ENCODE data around the gene ZNF385D. TPM values are rescaled to one million over a fixed set of nuclear protein-coding genes. Genes with fewer than 3 reads are reported as not detected.

Gene ZNF385D
- total RNA-seq, 2 donors from 2014 or later = 5.3 TPM; not detected in 1

DNA sequence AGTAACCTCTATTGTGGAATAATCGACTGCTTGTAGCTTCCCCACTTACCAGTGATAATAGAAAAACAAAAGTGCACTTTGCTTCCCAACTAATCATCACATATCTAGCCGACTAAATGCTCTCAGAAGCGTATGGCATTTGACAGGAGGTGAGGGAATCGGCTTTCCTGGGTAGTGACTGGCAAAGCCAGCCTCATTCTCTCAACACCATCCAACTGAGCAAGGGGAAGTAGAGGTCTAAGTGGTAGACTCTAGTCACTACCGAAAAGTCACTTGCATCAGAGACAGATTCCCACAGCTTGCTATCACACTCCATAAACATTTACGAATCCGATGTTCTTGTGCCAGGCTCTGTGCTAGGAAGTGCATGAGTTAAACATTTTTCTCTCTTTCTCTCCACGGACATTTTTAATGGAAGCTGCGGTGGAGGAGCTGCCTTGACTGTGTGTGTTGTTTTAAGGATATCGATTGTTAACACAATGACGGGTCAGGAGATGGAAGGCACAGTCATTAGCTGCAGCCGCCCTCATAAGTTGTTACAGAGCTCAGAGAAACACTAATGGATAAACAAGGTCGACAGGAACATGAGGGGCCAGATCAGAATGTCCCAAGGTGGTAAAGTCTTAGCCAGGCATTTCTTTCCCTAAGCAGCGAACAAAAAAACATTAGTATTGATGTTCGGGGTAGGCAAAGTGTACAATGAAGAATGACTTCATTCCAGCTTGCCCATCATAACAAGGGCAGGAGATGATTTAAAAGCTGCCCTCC lies 11.9 kb downstream of the ZNF385D start:
- H3K27ac Mint-ChIP-seq = no peak overlapping the region
- H3K4me1 Mint-ChIP-seq = no peaks in the 10 kb centered on the region
- no peaks in the 10 kb centered on the region for H3K36me3 Mint-ChIP-seq (ENCODE audit: low read depth)
- H3K9me3 ChIP-seq (ENCODE audit: control insufficient read depth, low read length, poor library complexity, severe bottlenecking) = no peaks in the 10 kb centered on the region
- no peaks in the 10 kb centered on the region for H3K27me3 Mint-ChIP-seq
- ATAC-seq = no peak
- no peak overlapping the region for H3K4me3 Mint-ChIP-seq
- DNase-seq = no peak

DNA sequence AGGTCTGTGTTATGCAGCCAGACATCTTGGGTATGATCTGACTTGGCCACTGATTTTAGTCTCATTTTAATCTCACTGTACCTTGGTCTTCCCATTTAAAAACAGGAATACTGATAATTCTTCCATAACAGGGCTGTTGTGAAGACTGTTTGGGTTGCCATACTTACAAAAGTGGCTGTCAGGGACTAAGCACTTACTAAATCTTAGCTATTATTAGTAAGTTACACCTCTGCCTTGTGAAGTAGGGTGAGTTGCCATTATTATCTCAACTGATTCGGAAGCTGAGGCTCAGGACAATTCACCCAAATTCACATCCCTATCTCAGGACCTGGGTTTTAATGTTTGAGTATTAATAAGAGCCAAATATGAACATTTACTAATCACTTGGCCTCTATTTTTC lies 12.7 kb downstream of the ZNF385D start:
- DNase-seq (no peak), ATAC-seq (no peak)
- H3K27ac Mint-ChIP-seq = no peak overlapping the region
- no peaks in the 10 kb centered on the region for H3K4me1 Mint-ChIP-seq
- H3K4me3 Mint-ChIP-seq = no peak overlapping the region
- no peaks in the 10 kb centered on the region for H3K9me3 ChIP-seq (ENCODE audit: control insufficient read depth, low read length, poor library complexity, severe bottlenecking)
- H3K27me3 Mint-ChIP-seq = no peaks in the 10 kb centered on the region
- no peaks in the 10 kb centered on the region for H3K36me3 Mint-ChIP-seq (ENCODE audit: low read depth)

DNA sequence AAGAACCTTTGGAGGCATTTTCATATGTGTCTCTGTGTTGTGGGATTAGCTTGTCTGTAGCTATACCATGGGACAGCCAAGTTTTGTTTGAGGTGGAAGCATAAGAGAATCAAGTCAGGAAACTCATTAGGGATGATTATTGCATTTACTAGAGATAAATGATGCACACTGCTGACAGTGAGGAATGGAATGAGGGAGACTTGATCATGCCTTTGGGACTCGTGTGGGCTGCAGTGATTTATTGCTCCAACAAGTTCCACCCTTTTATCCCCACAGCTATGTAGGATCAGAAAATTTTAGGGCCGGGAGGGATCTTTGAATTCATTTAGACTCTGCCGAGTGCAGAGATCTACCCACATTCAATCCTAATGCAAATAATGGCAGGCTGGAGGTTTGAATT lies 16.3 kb downstream of the ZNF385D start:
- ATAC-seq (no peak), DNase-seq (no peak)
- no peaks in the 10 kb centered on the region for H3K9me3 ChIP-seq (ENCODE audit: control insufficient read depth, low read length, poor library complexity, severe bottlenecking)
- no peaks in the 10 kb centered on the region for H3K4me1 Mint-ChIP-seq
- no peak overlapping the region for H3K27ac Mint-ChIP-seq
- H3K36me3 Mint-ChIP-seq (ENCODE audit: low read depth) = no peaks in the 10 kb centered on the region
- H3K27me3 Mint-ChIP-seq = no peaks in the 10 kb centered on the region
- no peak overlapping the region for H3K4me3 Mint-ChIP-seq

DNA sequence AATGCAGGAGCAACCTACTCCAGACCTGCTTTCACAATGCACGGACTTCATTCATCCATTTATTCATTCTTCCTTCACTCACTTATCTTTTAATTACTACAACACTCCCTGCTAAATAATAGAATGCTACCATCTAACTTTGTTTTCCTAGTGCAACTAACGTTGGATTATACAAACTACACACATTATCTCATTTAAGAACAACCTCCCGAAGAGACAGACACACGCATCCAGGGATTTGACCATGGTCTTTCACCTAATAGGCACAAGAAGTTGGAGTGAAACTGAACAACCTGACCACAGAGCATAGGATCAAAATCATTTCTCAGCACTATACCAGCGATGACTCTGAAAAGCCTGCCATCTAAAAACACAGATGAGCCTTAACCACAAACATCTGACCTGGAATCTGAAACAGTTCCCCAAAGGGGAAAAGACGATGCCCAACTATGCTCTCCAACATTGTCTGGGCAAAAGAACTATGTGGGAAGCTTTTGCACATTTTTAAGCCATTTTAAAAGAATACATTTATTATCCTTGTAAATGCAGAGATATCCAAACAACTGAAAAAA lies 21.0 kb downstream of the ZNF385D start:
- H3K4me1 Mint-ChIP-seq = no peaks in the 10 kb centered on the region

GRCh38 chr3:21729331-21729730 lies 21.7 kb downstream of the ZNF385D start:
- H3K9me3 ChIP-seq (ENCODE audit: control insufficient read depth, low read length, poor library complexity, severe bottlenecking) = no peaks in the 10 kb centered on the region
- no peaks in the 10 kb centered on the region for H3K36me3 Mint-ChIP-seq (ENCODE audit: low read depth)
- no peak overlapping the region for H3K27ac Mint-ChIP-seq
- ATAC-seq (no peak), DNase-seq (no peak)
- no peaks in the 10 kb centered on the region for H3K4me1 Mint-ChIP-seq
- H3K27me3 Mint-ChIP-seq = no peaks in the 10 kb centered on the region
- no peak overlapping the region for H3K4me3 Mint-ChIP-seq

More for the DNA sequence above, 21.0 kb downstream of the ZNF385D start:
- Mint-ChIP-seq H3K36me3 (ENCODE audit: low read depth) (no peaks in the 10 kb centered on the region), H3K27ac (no peak overlapping the region), H3K27me3 (no peaks in the 10 kb centered on the region), H3K4me3 (no peak overlapping the region)
- DNase-seq (no peak), ATAC-seq (no peak)
- H3K9me3 ChIP-seq (ENCODE audit: control insufficient read depth, low read length, poor library complexity, severe bottlenecking) = no peaks in the 10 kb centered on the region

GRCh38 chr3:21722768-21723167 lies 28.2 kb downstream of the ZNF385D start:
- H3K27me3 Mint-ChIP-seq = no peaks in the 10 kb centered on the region

GRCh38 chr3:21722301-21722700 lies 28.7 kb downstream of the ZNF385D start:
- ATAC-seq = no peak
- Mint-ChIP-seq H3K36me3 (ENCODE audit: low read depth) (no peaks in the 10 kb centered on the region), H3K27ac (no peak overlapping the region), H3K27me3 (no peaks in the 10 kb centered on the region), H3K4me1 (no peaks in the 10 kb centered on the region), H3K4me3 (no peak overlapping the region)
- no peaks in the 10 kb centered on the region for H3K9me3 ChIP-seq (ENCODE audit: control insufficient read depth, low read length, poor library complexity, severe bottlenecking)
- DNase-seq = no peak

More at GRCh38 chr3:21722768-21723167, 28.2 kb downstream of the ZNF385D start:
- Mint-ChIP-seq H3K27ac (no peak overlapping the region), H3K4me3 (no peak overlapping the region), H3K4me1 (no peaks in the 10 kb centered on the region), H3K36me3 (ENCODE audit: low read depth) (no peaks in the 10 kb centered on the region)
- no peaks in the 10 kb centered on the region for H3K9me3 ChIP-seq (ENCODE audit: control insufficient read depth, low read length, poor library complexity, severe bottlenecking)
- DNase-seq = no peak
- no peak for ATAC-seq

DNA sequence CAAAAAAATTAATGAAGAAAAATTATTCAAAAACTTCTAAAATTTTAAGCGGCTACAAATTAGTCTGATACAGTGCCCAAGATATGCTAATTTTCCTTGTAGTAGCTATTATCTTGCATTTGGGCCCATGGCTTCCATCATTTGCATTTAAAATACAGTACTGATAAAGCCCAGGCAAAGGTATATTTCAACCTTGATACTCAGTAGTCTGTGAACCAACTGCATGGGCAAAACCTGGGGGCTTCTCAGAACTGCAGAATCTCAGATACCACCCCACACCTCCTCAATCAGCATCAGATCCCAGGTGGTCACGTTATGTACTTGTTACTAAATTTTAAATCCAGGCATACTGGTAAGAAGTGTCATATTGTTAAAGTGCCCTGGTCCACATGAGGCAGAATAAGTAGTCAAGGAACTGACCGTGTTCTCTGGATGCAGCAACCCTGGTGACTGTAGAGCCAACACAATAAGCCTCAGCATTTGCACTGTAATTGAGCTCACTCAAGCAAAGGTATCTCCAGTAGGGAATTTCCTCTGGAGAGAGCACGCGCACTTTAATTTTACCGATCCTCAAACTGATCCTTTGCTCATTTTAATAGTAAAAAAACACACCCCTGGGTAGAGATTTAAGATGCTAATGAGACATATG lies 31.9 kb downstream of the ZNF385D start:
- ATAC-seq (no peak), DNase-seq (no peak)
- Mint-ChIP-seq H3K4me3 (no peak overlapping the region), H3K27ac (no peak overlapping the region), H3K27me3 (no peaks in the 10 kb centered on the region), H3K4me1 (no peaks in the 10 kb centered on the region), H3K36me3 (ENCODE audit: low read depth) (no peaks in the 10 kb centered on the region)
- no peaks in the 10 kb centered on the region for H3K9me3 ChIP-seq (ENCODE audit: control insufficient read depth, low read length, poor library complexity, severe bottlenecking)

- H3K4me1 Mint-ChIP-seq = no peaks in the 10 kb centered on the region
- no peak overlapping the region for H3K27ac Mint-ChIP-seq
- H3K4me3 Mint-ChIP-seq = no peak overlapping the region
- H3K36me3 Mint-ChIP-seq (ENCODE audit: low read depth) = no peaks in the 10 kb centered on the region
- no peaks in the 10 kb centered on the region for H3K27me3 Mint-ChIP-seq
- DNase-seq (no peak), ATAC-seq (no peak)
- H3K9me3 ChIP-seq (ENCODE audit: control insufficient read depth, low read length, poor library complexity, severe bottlenecking) = no peaks in the 10 kb centered on the region
These were observed 32.7 kb downstream of the ZNF385D start for GRCh38 chr3:21718161-21718765.

GRCh38 chr3:21715662-21716061 lies 35.3 kb downstream of the ZNF385D start:
- Mint-ChIP-seq H3K4me1 (no peaks in the 10 kb centered on the region), H3K4me3 (no peak overlapping the region), H3K27me3 (no peaks in the 10 kb centered on the region), H3K36me3 (ENCODE audit: low read depth) (no peaks in the 10 kb centered on the region), H3K27ac (no peak overlapping the region)
- no peak for DNase-seq
- no peak for ATAC-seq
- H3K9me3 ChIP-seq (ENCODE audit: control insufficient read depth, low read length, poor library complexity, severe bottlenecking) = no peaks in the 10 kb centered on the region

GRCh38 chr3:21705769-21706168 lies 45.2 kb downstream of the ZNF385D start:
- Mint-ChIP-seq H3K4me3 (no peak overlapping the region), H3K36me3 (ENCODE audit: low read depth) (no peaks in the 10 kb centered on the region), H3K27me3 (no peaks in the 10 kb centered on the region), H3K27ac (no peak overlapping the region), H3K4me1 (no peaks in the 10 kb centered on the region)
- no peak for DNase-seq
- ATAC-seq = no peak
- no peaks in the 10 kb centered on the region for H3K9me3 ChIP-seq (ENCODE audit: control insufficient read depth, low read length, poor library complexity, severe bottlenecking)

GRCh38 chr3:21704796-21705195 lies 46.2 kb downstream of the ZNF385D start:
- Mint-ChIP-seq H3K36me3 (ENCODE audit: low read depth) (no peaks in the 10 kb centered on the region), H3K4me1 (no peaks in the 10 kb centered on the region), H3K4me3 (no peak overlapping the region), H3K27me3 (no peaks in the 10 kb centered on the region), H3K27ac (no peak overlapping the region)
- ATAC-seq (no peak), DNase-seq (no peak)
- H3K9me3 ChIP-seq (ENCODE audit: control insufficient read depth, low read length, poor library complexity, severe bottlenecking) = no peaks in the 10 kb centered on the region

- ATAC-seq (no peak), DNase-seq (no peak)
- Mint-ChIP-seq H3K36me3 (ENCODE audit: low read depth) (no peaks in the 10 kb centered on the region), H3K4me1 (no peaks in the 10 kb centered on the region), H3K27me3 (no peaks in the 10 kb centered on the region), H3K4me3 (no peak overlapping the region), H3K27ac (no peak overlapping the region)
- H3K9me3 ChIP-seq (ENCODE audit: control insufficient read depth, low read length, poor library complexity, severe bottlenecking) = no peaks in the 10 kb centered on the region
These were observed 47.7 kb downstream of the ZNF385D start for GRCh38 chr3:21703291-21703690.
